Stimulated activated naive CD8-positive, alpha-beta T cell treated with anti-CD3 and anti-CD28 coated beads, Interleukin-15, Interleukin-2, amounts not matched to agents 100 ng/mL and 50 ng/mL, for 24 hours (primary cell): ENCODE results near the gene MAGEA2B.
"Not testable (repeated sequence)": the region's sequence is repeated elsewhere in the genome, so short reads cannot be mapped to it uniquely, and the experiment has no call there.

Source experiments
- H3K27ac Mint-ChIP-seq: one replicate; pipeline ENCODE4 v1.8.0; 2021; ENCODE audit warnings: mild to moderate bottlenecking, mixed read lengths
- H3K27me3 Mint-ChIP-seq: one replicate; pipeline ENCODE4 v1.8.0; 2021; ENCODE audit warnings: mixed read lengths
- H3K36me3 Mint-ChIP-seq: one replicate; pipeline ENCODE4 v1.8.0; 2021; ENCODE audit warnings: low read depth, mixed read lengths
- H3K4me1 Mint-ChIP-seq: one replicate; pipeline ENCODE4 v1.8.0; 2021; ENCODE audit warnings: low read depth, mixed read lengths
- H3K4me3 Mint-ChIP-seq: one replicate; pipeline ENCODE4 v1.8.0; 2021; ENCODE audit warnings: mild to moderate bottlenecking, mixed read lengths
- H3K9me3 Mint-ChIP-seq: one replicate; pipeline ENCODE4 v1.8.0; 2021; ENCODE audit warnings: mixed read lengths

MAGEA2B gene

GRCh38 chrX:152713815-152714787, at the start of gene MAGEA2B:
TSS of gene MAGEA2B (plus strand) at chrX:152714628. CDS start at chrX:152717107, 2,479 bp downstream.
- not testable (repeated sequence) for H3K36me3 Mint-ChIP-seq, H3K27ac Mint-ChIP-seq, H3K4me1 Mint-ChIP-seq, H3K9me3 Mint-ChIP-seq, H3K4me3 Mint-ChIP-seq, H3K27me3 Mint-ChIP-seq

- Mint-ChIP-seq H3K4me3 (no peak overlapping the region), H3K27ac (no peak overlapping the region), H3K4me1 (no peaks in the 10 kb centered on the region), H3K27me3 (no peaks in the 10 kb centered on the region), H3K9me3 (no peaks in the 10 kb centered on the region), H3K36me3 (no peaks in the 10 kb centered on the region)
Observed at GRCh38 chrX:152674135-152674534, 40.3 kb upstream of the MAGEA2B start.

GRCh38 chrX:152674652-152675051, 39.8 kb upstream of the MAGEA2B start:
- H3K27me3 Mint-ChIP-seq, H3K4me1 Mint-ChIP-seq, H3K27ac Mint-ChIP-seq, H3K36me3 Mint-ChIP-seq, H3K9me3 Mint-ChIP-seq, H3K4me3 Mint-ChIP-seq: not testable (repeated sequence)

- not testable (repeated sequence) for H3K27ac Mint-ChIP-seq, H3K4me1 Mint-ChIP-seq, H3K27me3 Mint-ChIP-seq, H3K9me3 Mint-ChIP-seq, H3K36me3 Mint-ChIP-seq, H3K4me3 Mint-ChIP-seq
Observed at GRCh38 chrX:152681012-152681411, 33.4 kb upstream of the MAGEA2B start.

GRCh38 chrX:152697952-152698931, 16.2 kb upstream of the MAGEA2B start, which contains the start of gene MAGEA3:
TSS of gene MAGEA3 (plus strand) at chrX:152698794. CDS start at chrX:152700833, 2,039 bp downstream.
- H3K9me3 Mint-ChIP-seq, H3K27me3 Mint-ChIP-seq, H3K4me3 Mint-ChIP-seq, H3K27ac Mint-ChIP-seq, H3K36me3 Mint-ChIP-seq, H3K4me1 Mint-ChIP-seq: not testable (repeated sequence)

GRCh38 chrX:152700390-152700789, 14.0 kb upstream of the MAGEA2B start:
- H3K36me3 Mint-ChIP-seq, H3K4me1 Mint-ChIP-seq, H3K27ac Mint-ChIP-seq, H3K4me3 Mint-ChIP-seq, H3K27me3 Mint-ChIP-seq, H3K9me3 Mint-ChIP-seq: not testable (repeated sequence)

GRCh38 chrX:152706500-152706899, 7.9 kb upstream of the MAGEA2B start:
- not testable (repeated sequence) for H3K4me1 Mint-ChIP-seq, H3K27me3 Mint-ChIP-seq, H3K4me3 Mint-ChIP-seq, H3K36me3 Mint-ChIP-seq, H3K9me3 Mint-ChIP-seq, H3K27ac Mint-ChIP-seq

GRCh38 chrX:152709173-152709572, 5.3 kb upstream of the MAGEA2B start, which contains the start of gene CSAG2:
TSS of gene CSAG2 (minus strand) at chrX:152709273. CDS start at chrX:152709112, 161 bp downstream.
- not testable (repeated sequence) for H3K4me1 Mint-ChIP-seq, H3K4me3 Mint-ChIP-seq, H3K27me3 Mint-ChIP-seq, H3K27ac Mint-ChIP-seq, H3K9me3 Mint-ChIP-seq, H3K36me3 Mint-ChIP-seq

- H3K9me3 Mint-ChIP-seq, H3K4me3 Mint-ChIP-seq, H3K36me3 Mint-ChIP-seq, H3K4me1 Mint-ChIP-seq, H3K27me3 Mint-ChIP-seq, H3K27ac Mint-ChIP-seq: not testable (repeated sequence)
Observed at GRCh38 chrX:152713195-152713594, 1.2 kb upstream of the MAGEA2B start.

GRCh38 chrX:152725409-152725808, 11.0 kb downstream of the MAGEA2B start:
- Mint-ChIP-seq H3K4me3 (no peak overlapping the region), H3K27ac (no peak overlapping the region), H3K9me3 (no peaks in the 10 kb centered on the region), H3K27me3 (peaks cover 3% of the 10 kb centered on the region), H3K4me1 (no peaks in the 10 kb centered on the region), H3K36me3 (no peaks in the 10 kb centered on the region)

- Mint-ChIP-seq H3K9me3 (no peaks in the 10 kb centered on the region), H3K27me3 (peaks cover 3% of the 10 kb centered on the region), H3K4me1 (no peaks in the 10 kb centered on the region), H3K27ac (no peak within 1 kb of the TSS), H3K4me3 (no peak within 1 kb of the TSS), H3K36me3 (no peaks in the 10 kb centered on the region)
Observed at GRCh38 chrX:152733261-152733975, 19.0 kb downstream of the MAGEA2B start, which contains the start of the genes CSAG1 and MAGEA12. TSS of gene CSAG1 (minus strand) at chrX:152733721. CDS start at chrX:152732460, 1,261 bp downstream. TSS of gene MAGEA12 (plus strand) at chrX:152733757. CDS start at chrX:152736162, 2,405 bp downstream.

- not testable (repeated sequence) for H3K27me3 Mint-ChIP-seq, H3K36me3 Mint-ChIP-seq, H3K27ac Mint-ChIP-seq, H3K4me1 Mint-ChIP-seq, H3K4me3 Mint-ChIP-seq, H3K9me3 Mint-ChIP-seq
Observed at GRCh38 chrX:152734143-152734858, 19.9 kb downstream of the MAGEA2B start.

GRCh38 chrX:152735101-152735500, 20.7 kb downstream of the MAGEA2B start:
- H3K27me3 Mint-ChIP-seq: no peaks in the 10 kb centered on the region
- no peak overlapping the region for H3K4me3 Mint-ChIP-seq
- no peak overlapping the region for H3K27ac Mint-ChIP-seq
- H3K4me1 Mint-ChIP-seq: no peaks in the 10 kb centered on the region
- H3K9me3 Mint-ChIP-seq: no peaks in the 10 kb centered on the region
- H3K36me3 Mint-ChIP-seq: no peaks in the 10 kb centered on the region
